Measurements from ENCODE around the gene CHCHD6.

CHCHD6 gene

GRCh38 chr3:126939338-126939718 is 235.3 kb downstream of the CHCHD6 start:
- Mint-ChIP-seq H3K27me3 (ENCODE audit: low read depth, poor library complexity) (peaks cover 8% of the 10 kb centered on the region), H3K9me3 (no peaks in the 10 kb centered on the region), H3K36me3 (ENCODE audit: low read depth) (no peaks in the 10 kb centered on the region), H3K27ac (no peak overlapping the region), H3K4me1 (peaks cover 34% of the 10 kb centered on the region), H3K4me3 (no peak overlapping the region)
- TF ChIP-seq CTCF (IDR thresholded peaks at IDR 0.05), result no peak
- DNase-seq, result no peak

GRCh38 chr3:126939733-126940132 is 235.7 kb downstream of the CHCHD6 start:
- Mint-ChIP-seq H3K27me3 (ENCODE audit: low read depth, poor library complexity) (peaks cover 8% of the 10 kb centered on the region), H3K36me3 (ENCODE audit: low read depth) (no peaks in the 10 kb centered on the region), H3K4me1 (peaks cover 34% of the 10 kb centered on the region), H3K9me3 (no peaks in the 10 kb centered on the region), H3K27ac (no peak overlapping the region), H3K4me3 (no peak overlapping the region)
- no peak for DNase-seq
- no peak for TF ChIP-seq CTCF (IDR thresholded peaks at IDR 0.05)

- Mint-ChIP-seq H3K27ac (no peak overlapping the region), H3K4me3 (no peak overlapping the region), H3K36me3 (ENCODE audit: low read depth) (no peaks in the 10 kb centered on the region), H3K4me1 (peaks cover 33% of the 10 kb centered on the region), H3K27me3 (ENCODE audit: low read depth, poor library complexity) (peaks cover 8% of the 10 kb centered on the region), H3K9me3 (no peaks in the 10 kb centered on the region)
- no peak for TF ChIP-seq CTCF (IDR thresholded peaks at IDR 0.05)
- no peak for DNase-seq
These were observed 237.8 kb downstream of the CHCHD6 start for GRCh38 chr3:126941721-126942270.

DNA sequence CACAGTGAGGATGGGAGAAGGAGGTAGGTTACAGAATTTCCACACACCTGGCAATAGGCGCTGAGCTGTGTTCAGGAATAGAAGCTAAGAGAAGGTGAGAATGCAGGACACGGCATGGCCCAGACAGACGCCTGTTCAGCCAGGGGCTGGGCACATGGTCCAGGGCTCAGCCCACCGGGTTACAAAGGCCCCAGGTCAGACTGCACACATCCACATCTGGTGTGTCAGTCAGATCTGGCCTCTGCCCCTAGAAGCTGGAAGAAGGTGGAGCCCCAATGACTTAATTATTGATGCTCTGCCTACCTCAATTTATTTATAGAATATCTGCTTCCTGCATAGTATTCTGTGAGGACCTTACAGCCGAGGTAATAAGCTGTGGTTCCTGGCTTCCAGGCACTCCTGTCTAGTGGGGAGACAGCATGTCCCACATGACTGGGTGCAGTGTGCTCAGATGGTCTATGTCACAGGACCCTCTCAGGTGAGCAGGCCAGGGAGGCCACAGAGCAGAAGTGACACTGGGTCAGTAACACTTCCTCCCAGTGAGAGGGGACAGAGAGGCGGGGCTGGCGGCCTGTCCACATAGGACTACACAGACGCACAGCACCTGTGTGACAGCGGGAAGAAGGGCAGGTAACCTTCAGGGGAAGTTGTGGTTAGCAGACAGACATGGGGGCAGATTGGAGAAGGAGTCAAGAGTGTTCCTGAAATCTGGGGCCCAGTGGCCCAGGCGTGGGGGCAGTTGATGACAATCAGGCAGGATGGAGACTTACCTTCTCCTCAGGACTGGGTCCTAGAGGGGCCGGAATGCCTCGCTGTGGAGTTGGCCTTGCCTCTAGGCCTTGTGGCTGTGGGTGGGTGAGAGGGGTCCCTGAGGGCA is 240.3 kb downstream of the CHCHD6 start:
- no peaks in the 10 kb centered on the region for H3K36me3 Mint-ChIP-seq (ENCODE audit: low read depth)
- TF ChIP-seq CTCF (IDR thresholded peaks at IDR 0.05), result no peak
- DNase-seq, result no peak
- peaks cover 14% of the 10 kb centered on the region for H3K4me1 Mint-ChIP-seq
- H3K4me3 Mint-ChIP-seq, result no peak overlapping the region
- H3K9me3 Mint-ChIP-seq, result no peaks in the 10 kb centered on the region
- H3K27me3 Mint-ChIP-seq (ENCODE audit: low read depth, poor library complexity), result peaks cover 2% of the 10 kb centered on the region
- peak overlapping the region; percentile 60 for H3K27ac Mint-ChIP-seq

GRCh38 chr3:126945171-126945721 is 241.2 kb downstream of the CHCHD6 start:
- Mint-ChIP-seq H3K27ac (no peak overlapping the region), H3K4me1 (peaks cover 12% of the 10 kb centered on the region), H3K9me3 (no peaks in the 10 kb centered on the region), H3K27me3 (ENCODE audit: low read depth, poor library complexity) (peaks cover 2% of the 10 kb centered on the region), H3K4me3 (no peak overlapping the region), H3K36me3 (ENCODE audit: low read depth) (no peaks in the 10 kb centered on the region)
- no peak for DNase-seq
- TF ChIP-seq CTCF (IDR thresholded peaks at IDR 0.05), result no peak

Measured in nephron progenitor cell (in vitro differentiated cells).